Lower lobe of right lung (tissue), 2 donors: ENCODE data around the gene FAM13B. TPM values are rescaled to one million over a fixed set of nuclear protein-coding genes. Genes with fewer than 3 reads are reported as not detected.
A peak's percentile ranks its signal among the peaks of the same experiment; 100 is the strongest.
"Not testable (repeated sequence)": the region's sequence is repeated elsewhere in the genome, so short reads cannot be mapped to it uniquely, and the experiment has no call there.

ENCODE experiments used
- ATAC-seq, 2 donors: fragments of 200-7000 bp; cut with Tn5 transposase; one replicate each; pipeline ENCODE4 v1.9.1; 2020 to 2022; ENCODE audit warnings: mild to moderate bottlenecking in 2 of 2, moderate library complexity in 2 of 2
- DNase-seq: peaks from one replicate; pipeline ENCODE4 v3.0.0-alpha.2; 2020
- H3K27ac ChIP-seq: fragments of 200-600 bp; one replicate; pipeline ENCODE4 v1.8.0; 2022
- H3K27me3 ChIP-seq: fragments of 200-600 bp; one replicate; pipeline ENCODE4 v1.8.0; 2022; ENCODE audit warnings: low read depth
- H3K36me3 ChIP-seq: fragments of 200-600 bp; one replicate; pipeline ENCODE4 v1.8.0; 2022; ENCODE audit warnings: mild to moderate bottlenecking
- H3K4me1 ChIP-seq: fragments of 200-600 bp; one replicate; pipeline ENCODE4 v1.8.0; 2022
- H3K4me3 ChIP-seq: fragments of 200-600 bp; one replicate; pipeline ENCODE4 v1.8.0; 2022; ENCODE audit warnings: mild to moderate bottlenecking
- H3K9me3 ChIP-seq: fragments of 200-600 bp; one replicate; pipeline ENCODE4 v1.8.0; 2022
- CTCF ChIP-seq: fragments of 200-600 bp; IDR thresholded peaks from one replicate; pipeline ENCODE4 v1.8.0; 2022; ENCODE audit warnings: antibody characterized with exemption, mild to moderate bottlenecking
- intact Hi-C: fragments of 100-400 bp; cut with DNase I; formaldehyde crosslinking; loops from one replicate; pipeline ENCODE4 v1.11.0; 2022
- total RNA-seq: library from RNA; stranded (reverse); fragmentation: NEBNext Ultra II Directional; extraction: Animal tissue kit (Norgen Biotek cat#: 25700); gene quantifications from one replicate; pipeline ENCODE4 v1.2.1, GENCODE V29; 2021
- donor health status: DM: no; HTN: yes; CAD: no; lungs with severe emphysema.

The FAM13B gene
- total RNA-seq, 1 donor from 2014 or later: 42.9 TPM

GRCh38 chr5:137959488-137959887 is 73.4 kb downstream of the FAM13B start:
- Histone ChIP-seq H3K36me3 (peaks cover 80% of the 10 kb centered on the region), H3K4me1 (no peaks in the 10 kb centered on the region), H3K27me3 (no peaks in the 10 kb centered on the region), H3K9me3 (no peaks in the 10 kb centered on the region), H3K4me3 (no peak overlapping the region), H3K27ac (no peak overlapping the region)
- TF ChIP-seq CTCF: no peak
- DNase-seq: no peak
- intact Hi-C loops: no loop called here
- ATAC-seq: no peak

GRCh38 chr5:137957948-137958347 is 74.9 kb downstream of the FAM13B start:
- ATAC-seq: no peak
- DNase-seq: no peak
- no peaks in the 10 kb centered on the region for H3K27me3 ChIP-seq
- intact Hi-C loops: no loop called here
- no peaks in the 10 kb centered on the region for H3K9me3 ChIP-seq
- H3K36me3 ChIP-seq: peaks cover 80% of the 10 kb centered on the region
- no peak overlapping the region for H3K27ac ChIP-seq
- H3K4me1 ChIP-seq: peaks cover 5% of the 10 kb centered on the region
- H3K4me3 ChIP-seq: no peak overlapping the region
- TF ChIP-seq CTCF: no peak

- no peak for DNase-seq
- Histone ChIP-seq H3K27me3 (no peaks in the 10 kb centered on the region), H3K9me3 (no peaks in the 10 kb centered on the region), H3K4me3 (no peak overlapping the region), H3K36me3 (peaks cover 81% of the 10 kb centered on the region), H3K4me1 (peaks cover 5% of the 10 kb centered on the region), H3K27ac (peak overlapping the region; percentile 38)
- ATAC-seq: peak in 1 of 2 donors; percentile 33
- intact Hi-C loops: no loop called here
- TF ChIP-seq CTCF: no peak
Measured at GRCh38 chr5:137954131-137954879, 78.6 kb downstream of the FAM13B start.

GRCh38 chr5:137945825-137946224 is 87.1 kb downstream of the FAM13B start:
- H3K9me3 ChIP-seq: no peaks in the 10 kb centered on the region
- peaks cover 99% of the 10 kb centered on the region for H3K36me3 ChIP-seq
- H3K4me3 ChIP-seq: no peak overlapping the region
- TF ChIP-seq CTCF: no peak
- intact Hi-C loops: no loop called here
- DNase-seq (no peak), ATAC-seq (no peak)
- no peak overlapping the region for H3K27ac ChIP-seq
- no peaks in the 10 kb centered on the region for H3K27me3 ChIP-seq
- H3K4me1 ChIP-seq: no peaks in the 10 kb centered on the region

GRCh38 chr5:137944280-137944679 is 88.6 kb downstream of the FAM13B start:
- H3K4me1 ChIP-seq, H3K27me3 ChIP-seq, H3K9me3 ChIP-seq, H3K4me3 ChIP-seq, ATAC-seq, intact Hi-C loops, H3K27ac ChIP-seq, DNase-seq: not testable (repeated sequence)
- H3K36me3 ChIP-seq: peaks cover 99% of the 10 kb centered on the region

- ATAC-seq: no peak
- no peaks in the 10 kb centered on the region for H3K27me3 ChIP-seq
- DNase-seq: no peak
- H3K36me3 ChIP-seq: peaks cover 79% of the 10 kb centered on the region
- H3K27ac ChIP-seq: no peak overlapping the region
- intact Hi-C loops: no loop called here
- no peak for TF ChIP-seq CTCF
- H3K4me3 ChIP-seq: no peak overlapping the region
- H3K9me3 ChIP-seq: no peaks in the 10 kb centered on the region
- no peaks in the 10 kb centered on the region for H3K4me1 ChIP-seq
Measured at GRCh38 chr5:137939331-137939730, 93.5 kb downstream of the FAM13B start.
